ENCODE results near the gene SLC5A9. TPM values are rescaled to one million over a fixed set of nuclear protein-coding genes. Genes with fewer than 3 reads are reported as not detected.
"Not testable (repeated sequence)": the region's sequence is repeated elsewhere in the genome, so short reads cannot be mapped to it uniquely, and the experiment has no call there.

The SLC5A9 gene
- total RNA-seq, 2 experiments from 2014 or later: not detected

DNA sequence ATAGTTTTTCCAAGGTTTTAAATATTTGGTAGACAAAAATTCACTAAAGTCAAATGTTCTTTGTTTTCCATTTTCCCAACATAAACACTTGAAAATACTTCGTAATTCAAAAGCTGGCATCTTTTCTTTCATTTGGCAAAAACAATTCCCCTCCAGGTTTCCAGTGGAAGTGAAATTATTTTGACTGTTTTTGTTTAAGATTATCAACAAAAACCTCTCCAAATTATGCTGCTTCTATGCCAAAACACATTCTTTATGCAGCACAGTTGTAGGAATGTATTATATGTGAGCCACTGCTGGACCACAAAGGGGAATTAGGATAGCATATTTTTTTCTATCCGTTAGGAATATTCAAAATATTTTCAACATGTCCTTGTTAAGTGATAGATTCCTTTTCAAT, 44.1 kb downstream of the SLC5A9 start:
- no peak for DNase-seq
- peaks cover 5% of the 10 kb centered on the region for H3K27me3 Mint-ChIP-seq
- CTCF ChIA-PET: no interaction called here
- no peaks in the 10 kb centered on the region for H3K36me3 Mint-ChIP-seq
- H3K4me3 Mint-ChIP-seq: no peak overlapping the region
- no peak overlapping the region for H3K27ac Mint-ChIP-seq
- H3K9me3 Mint-ChIP-seq (ENCODE audit: low read depth): no peaks in the 10 kb centered on the region
- H3K4me1 Mint-ChIP-seq: no peaks in the 10 kb centered on the region
- no peak for ATAC-seq

DNA sequence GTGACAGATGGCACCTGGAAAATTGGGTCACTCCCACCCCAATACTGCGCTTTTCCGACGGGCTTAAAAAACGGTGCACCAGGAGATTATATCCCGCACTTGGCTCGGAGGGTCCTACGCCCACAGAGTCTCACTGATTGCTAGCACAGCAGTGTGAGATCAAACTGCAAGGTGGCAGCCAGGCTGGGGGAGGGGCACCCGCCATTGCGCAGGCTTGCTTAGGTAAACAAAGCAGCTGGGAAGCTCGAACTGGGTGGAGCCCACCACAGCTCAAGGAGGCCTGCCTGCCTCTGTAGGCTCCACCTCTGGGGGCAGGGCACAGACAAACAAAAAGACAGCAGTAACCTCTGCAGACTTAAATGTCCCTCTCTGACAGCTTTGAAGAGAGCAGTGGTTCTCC, 54.9 kb downstream of the SLC5A9 start:
- H3K27me3 Mint-ChIP-seq; H3K36me3 Mint-ChIP-seq; DNase-seq; H3K4me3 Mint-ChIP-seq; H3K4me1 Mint-ChIP-seq; ATAC-seq; H3K9me3 Mint-ChIP-seq (ENCODE audit: low read depth); H3K27ac Mint-ChIP-seq; CTCF ChIA-PET: not testable (repeated sequence)

DNA sequence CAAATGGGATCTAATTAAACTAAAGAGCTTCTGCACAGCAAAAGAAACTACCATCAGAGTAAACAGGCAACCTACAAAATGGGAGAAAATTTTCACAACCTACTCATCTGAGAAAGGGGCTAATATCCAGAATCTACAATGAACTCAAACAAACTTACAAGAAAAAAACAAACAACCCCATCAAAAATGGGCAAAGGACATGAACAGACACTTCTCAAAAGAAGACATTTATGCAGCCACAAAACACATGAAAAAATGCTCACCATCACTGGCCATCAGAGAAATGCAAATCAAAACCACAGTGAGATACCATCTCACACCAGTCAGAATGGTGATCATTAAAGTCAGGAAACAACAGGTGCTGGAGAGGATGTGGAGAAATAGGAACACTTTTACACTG, 59.8 kb downstream of the SLC5A9 start:
- H3K4me1 Mint-ChIP-seq; H3K27me3 Mint-ChIP-seq; H3K9me3 Mint-ChIP-seq (ENCODE audit: low read depth); DNase-seq; H3K4me3 Mint-ChIP-seq; H3K27ac Mint-ChIP-seq; H3K36me3 Mint-ChIP-seq; CTCF ChIA-PET; ATAC-seq: not testable (repeated sequence)

DNA sequence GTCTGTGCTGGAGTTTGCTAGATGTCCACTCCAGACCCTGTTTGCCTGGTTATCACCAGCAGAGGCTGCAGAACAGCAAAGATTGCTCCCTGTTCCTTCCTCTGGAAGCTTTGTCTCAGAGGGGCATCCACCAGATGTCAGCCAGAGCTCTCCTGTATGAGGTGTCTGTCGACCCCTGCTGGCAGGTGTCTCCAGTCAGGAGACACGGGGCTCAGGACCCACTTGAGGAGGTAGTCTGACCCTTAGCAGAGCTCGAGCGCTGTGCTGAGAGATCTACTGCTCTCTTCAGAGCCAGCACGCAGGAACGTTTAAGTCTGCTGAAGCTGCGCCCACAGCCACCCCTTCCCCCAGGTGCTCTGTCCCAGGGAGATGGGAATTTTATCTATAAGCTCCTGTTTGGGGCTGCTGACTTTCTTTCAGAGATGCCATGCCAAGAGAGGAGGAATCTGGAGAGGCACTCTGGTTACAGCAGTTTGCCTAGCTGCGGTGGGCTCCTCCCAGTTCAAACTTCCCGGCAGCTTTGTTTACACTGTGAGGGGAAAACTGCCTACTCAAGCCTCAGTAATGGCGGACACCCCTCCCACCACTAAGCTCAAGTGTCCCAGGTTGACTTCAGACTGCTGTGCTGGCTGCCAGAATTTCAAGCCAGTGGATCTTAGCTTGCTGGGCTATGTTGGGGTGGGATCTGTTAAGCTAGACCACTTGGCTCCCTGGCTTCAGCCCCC, 62.3 kb downstream of the SLC5A9 start:
- H3K27ac Mint-ChIP-seq; DNase-seq; CTCF ChIA-PET; H3K36me3 Mint-ChIP-seq; ATAC-seq; H3K9me3 Mint-ChIP-seq (ENCODE audit: low read depth); H3K4me3 Mint-ChIP-seq; H3K27me3 Mint-ChIP-seq; H3K4me1 Mint-ChIP-seq: not testable (repeated sequence)

GRCh38 chr1:48285525-48285924, 63.0 kb downstream of the SLC5A9 start:
- CTCF ChIA-PET: no interaction called here
- no peaks in the 10 kb centered on the region for H3K9me3 Mint-ChIP-seq (ENCODE audit: low read depth)
- no peak overlapping the region for H3K4me3 Mint-ChIP-seq
- H3K27me3 Mint-ChIP-seq: no peaks in the 10 kb centered on the region
- ATAC-seq (no peak), DNase-seq (no peak)
- H3K36me3 Mint-ChIP-seq: no peaks in the 10 kb centered on the region
- no peaks in the 10 kb centered on the region for H3K4me1 Mint-ChIP-seq
- H3K27ac Mint-ChIP-seq: no peak overlapping the region

DNA sequence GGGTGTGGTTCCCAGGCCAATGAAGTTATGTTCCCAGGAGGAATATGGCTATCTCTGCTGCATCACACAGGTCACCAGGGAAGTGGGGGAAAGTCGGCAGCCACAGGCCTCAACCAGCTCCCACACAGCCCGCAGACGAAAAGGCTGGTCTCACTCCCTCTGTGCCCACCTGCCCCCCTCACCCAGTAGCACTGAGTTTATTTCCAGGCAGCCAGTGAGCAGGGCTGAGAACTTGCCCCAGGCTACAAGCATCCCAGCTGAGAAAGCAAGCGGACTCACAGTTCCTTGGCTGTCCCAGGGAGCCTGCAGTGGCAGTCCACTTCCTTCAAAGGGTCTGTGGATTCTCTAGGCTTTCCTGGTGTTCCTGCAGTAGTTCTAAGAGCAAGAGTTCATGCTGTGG, 68.9 kb downstream of the SLC5A9 start:
- no peak for ATAC-seq
- DNase-seq: no peak
- Mint-ChIP-seq H3K9me3 (ENCODE audit: low read depth) (no peaks in the 10 kb centered on the region), H3K27ac (no peak overlapping the region), H3K27me3 (no peaks in the 10 kb centered on the region), H3K4me1 (no peaks in the 10 kb centered on the region), H3K4me3 (no peak overlapping the region), H3K36me3 (no peaks in the 10 kb centered on the region)
- CTCF ChIA-PET: no interaction called here

- H3K9me3 Mint-ChIP-seq (ENCODE audit: low read depth): no peaks in the 10 kb centered on the region
- DNase-seq (no peak), ATAC-seq (no peak)
- no peaks in the 10 kb centered on the region for H3K27me3 Mint-ChIP-seq
- H3K4me1 Mint-ChIP-seq: no peaks in the 10 kb centered on the region
- no peak overlapping the region for H3K27ac Mint-ChIP-seq
- CTCF ChIA-PET: no interaction called here
- H3K36me3 Mint-ChIP-seq: no peaks in the 10 kb centered on the region
- no peak overlapping the region for H3K4me3 Mint-ChIP-seq
These were observed 70.2 kb downstream of the SLC5A9 start for GRCh38 chr1:48292706-48293105.

- DNase-seq; H3K4me3 Mint-ChIP-seq; H3K27ac Mint-ChIP-seq; CTCF ChIA-PET; ATAC-seq; H3K36me3 Mint-ChIP-seq; H3K27me3 Mint-ChIP-seq; H3K9me3 Mint-ChIP-seq (ENCODE audit: low read depth); H3K4me1 Mint-ChIP-seq: not testable (repeated sequence)
These were observed 71.6 kb downstream of the SLC5A9 start for GRCh38 chr1:48294094-48294493.

- Mint-ChIP-seq H3K9me3 (ENCODE audit: low read depth) (no peaks in the 10 kb centered on the region), H3K36me3 (no peaks in the 10 kb centered on the region), H3K4me1 (no peaks in the 10 kb centered on the region), H3K27ac (no peak overlapping the region), H3K27me3 (no peaks in the 10 kb centered on the region), H3K4me3 (no peak overlapping the region)
- CTCF ChIA-PET: no interaction called here
- ATAC-seq (no peak), DNase-seq (no peak)
These were observed 72.1 kb downstream of the SLC5A9 start for GRCh38 chr1:48294656-48295055.

Other genes starting within 250 kb of the SLC5A9 start
- not detected for gene TRABD2B, start 225.3 kb upstream of the SLC5A9 start, total RNA-seq
- gene SPATA6, start 249.5 kb downstream of the SLC5A9 start, total RNA-seq: 1 to 10 TPM in 1 of 2 experiments, under 1 TPM in 1; 0.70 to 1.1 TPM

All from activated CD8-positive, alpha-beta memory T cell treated with anti-CD3 and anti-CD28 coated beads, Interleukin-2, amount 10 ng/mL, durations not matched to agents 7 days and 5 days (primary cell).